ENCODE results near the gene ZNF487. TPM values are rescaled to one million over a fixed set of nuclear protein-coding genes. Genes with fewer than 3 reads are reported as not detected.
"Not testable (repeated sequence)": the region's sequence is repeated elsewhere in the genome, so short reads cannot be mapped to it uniquely, and the experiment has no call there.

The ZNF487 gene
- polyA plus RNA-seq, 1 donor: 13.7 TPM

DNA sequence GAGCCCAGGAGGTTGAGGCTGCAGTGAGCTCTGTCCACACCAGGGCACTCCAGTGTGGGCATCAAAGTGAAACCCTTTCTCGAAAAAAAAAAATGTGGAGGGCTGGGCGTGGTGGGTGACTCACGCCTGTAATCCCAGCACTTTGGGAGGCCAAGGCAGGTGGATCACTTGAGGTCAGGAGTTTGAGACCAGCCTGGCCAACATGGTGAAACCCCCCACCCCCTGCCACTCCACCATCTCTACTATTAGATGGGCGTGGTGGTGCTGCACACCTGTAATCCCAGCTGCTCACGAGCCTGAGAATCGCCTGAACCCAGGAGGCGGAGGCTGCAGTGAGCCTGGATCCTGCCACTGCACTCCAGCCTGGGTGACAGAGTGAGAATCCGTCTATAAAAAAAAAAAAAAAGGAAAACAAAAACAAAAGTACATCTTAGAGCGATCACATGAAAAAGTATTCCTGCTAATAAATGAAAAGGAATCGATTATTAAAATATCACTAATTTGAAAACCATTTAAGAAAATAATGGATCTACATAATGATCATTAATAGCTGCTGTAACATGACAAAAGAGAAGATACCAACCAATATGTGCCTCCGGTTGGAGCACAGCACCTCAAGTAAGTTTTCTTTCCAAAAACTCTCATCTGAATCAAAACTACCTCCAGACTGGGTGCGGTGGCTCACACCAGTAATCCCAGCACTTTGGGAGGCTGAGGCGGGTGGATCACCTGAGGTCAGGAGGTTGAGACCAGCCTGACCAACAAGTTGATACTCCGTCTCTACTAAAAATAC is 32.8 kb upstream of the ZNF487 start:
- no peak for DNase-seq

DNA sequence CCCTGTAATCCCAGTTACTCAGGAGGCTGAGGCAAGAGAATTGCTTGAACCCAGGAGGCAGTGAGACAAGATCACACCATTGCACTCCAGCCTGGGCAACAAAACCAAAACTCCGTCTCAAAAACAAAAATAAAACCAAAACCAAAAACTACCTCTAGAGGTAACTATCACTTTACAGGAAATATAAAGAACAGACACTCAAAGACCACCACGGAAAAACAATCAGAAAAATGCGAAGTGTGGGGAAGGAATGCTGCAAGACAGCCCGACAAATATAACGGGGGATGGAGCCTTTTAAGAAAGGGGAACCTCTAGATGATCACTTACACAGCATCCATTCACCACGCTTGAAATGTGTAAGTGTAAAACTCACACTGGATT is 32.2 kb upstream of the ZNF487 start:
- no peak for DNase-seq

DNA sequence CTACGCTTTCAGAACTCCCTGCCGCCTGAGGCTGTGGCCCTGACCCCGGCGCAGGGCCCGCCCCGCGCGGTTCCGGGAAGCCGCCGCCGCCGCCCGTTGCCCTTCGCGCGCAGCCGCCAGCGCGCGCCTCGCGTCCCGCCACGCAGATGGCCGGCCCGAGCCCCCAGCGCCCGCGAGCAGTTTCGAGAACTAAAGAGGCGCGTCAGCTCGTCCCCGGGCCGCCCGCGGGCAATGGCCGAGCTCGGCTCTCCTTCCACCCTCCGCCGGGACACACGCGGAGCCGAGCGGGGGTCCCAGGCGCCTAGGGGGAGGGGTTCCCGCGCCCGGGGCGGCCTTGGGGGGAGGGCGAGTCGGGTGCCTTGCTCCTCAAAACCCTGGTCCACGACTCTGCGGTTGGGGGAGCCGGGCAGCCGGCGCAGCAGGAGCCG is 29.7 kb upstream of the ZNF487 start:
- no peak for DNase-seq

DNA sequence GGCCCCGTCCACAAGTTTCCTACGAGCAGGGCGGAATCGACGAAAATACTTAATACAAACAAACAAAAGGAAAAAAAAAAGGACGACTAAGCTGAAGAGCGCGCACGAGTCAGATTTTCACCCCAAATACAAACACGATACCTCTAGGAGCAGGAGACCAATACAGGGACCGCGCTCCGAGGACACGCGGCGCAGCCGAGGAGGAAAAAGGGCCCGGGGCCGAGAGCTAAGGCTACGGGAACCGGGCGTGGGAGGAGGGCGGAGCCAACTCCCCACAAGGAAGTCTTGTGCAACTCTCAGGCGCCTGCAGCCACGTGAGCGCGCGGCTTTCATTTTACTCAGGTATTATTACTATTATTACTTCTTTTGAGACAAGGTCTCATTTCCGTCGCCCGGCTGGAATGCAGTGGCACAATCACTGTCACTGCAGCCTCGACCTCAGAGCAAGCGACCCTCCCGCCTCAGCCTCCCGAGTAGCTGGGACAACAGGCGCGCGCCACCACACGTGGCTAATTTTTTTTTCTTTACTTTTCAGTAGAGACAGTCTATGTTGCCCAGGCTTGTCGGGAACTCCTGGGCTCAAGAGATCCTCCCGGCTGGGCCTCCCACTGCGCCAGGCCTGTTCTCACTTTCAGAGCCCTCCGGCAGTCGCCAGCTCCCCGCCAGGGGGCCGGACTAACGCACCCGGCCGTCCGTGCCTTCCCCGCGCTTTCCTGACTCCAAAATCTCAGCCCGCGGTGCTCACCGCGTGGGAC is 29.2 kb upstream of the ZNF487 start:
- DNase-seq: peak; percentile 86

DNA sequence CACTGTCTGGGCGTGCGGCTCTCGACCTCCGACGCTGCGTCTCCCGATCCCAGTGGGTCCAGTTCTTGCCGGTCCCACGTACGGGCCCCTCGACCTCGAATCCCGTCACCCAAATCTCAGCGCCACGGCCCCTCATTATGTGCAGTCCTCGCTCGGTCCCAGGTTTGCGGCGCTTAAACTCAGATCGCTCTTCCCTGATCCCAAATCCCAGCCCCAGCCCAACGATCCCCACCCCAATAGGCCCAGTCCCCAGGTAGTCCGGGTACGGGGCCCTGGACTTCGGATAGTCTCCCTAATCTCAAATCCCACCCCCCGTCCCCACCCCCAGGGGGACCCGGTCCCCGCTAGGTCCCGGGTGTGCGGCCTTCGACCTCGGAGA is 28.6 kb upstream of the ZNF487 start:
- no peak for DNase-seq

DNA sequence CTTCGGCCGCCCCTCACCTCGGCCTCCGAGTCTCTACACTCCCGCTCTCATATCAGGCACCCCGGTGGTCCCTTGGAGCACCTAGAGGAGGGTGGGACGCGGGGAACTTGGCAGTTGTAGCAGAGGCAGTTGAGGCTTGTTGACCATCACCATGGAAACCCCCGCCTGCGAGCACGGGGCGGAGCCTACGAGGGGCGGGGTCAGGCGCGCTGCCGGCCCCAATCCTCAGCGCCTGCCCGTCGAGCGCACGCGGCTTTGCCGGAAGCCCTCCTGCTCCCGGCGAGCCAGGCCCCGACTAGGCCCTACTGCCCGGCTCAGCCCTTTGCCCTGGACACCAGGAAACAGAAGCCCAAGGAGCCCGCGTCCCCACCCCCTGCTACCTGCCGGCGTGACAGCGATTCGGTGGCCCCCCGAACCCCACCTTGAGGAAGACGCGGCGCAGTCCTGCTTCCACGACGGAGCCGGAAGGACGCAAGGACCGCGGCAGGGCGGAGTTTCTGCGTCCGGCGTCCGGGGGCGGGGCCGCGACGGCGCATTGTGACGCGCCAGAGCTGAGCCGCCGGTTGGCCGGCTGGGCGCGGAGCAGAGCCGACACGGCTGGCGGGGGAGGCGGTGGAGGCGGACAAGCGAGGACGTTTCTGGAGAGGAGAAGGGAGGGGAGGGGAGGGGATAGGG is 28.1 kb upstream of the ZNF487 start, which contains the start of gene HNRNPF:
Gene HNRNPF (minus strand): TSS at position 477 of the 675 bp plus-strand sequence. CDS start 21,302 bp downstream, outside the sequence.
- peak; percentile 94 for DNase-seq

DNA sequence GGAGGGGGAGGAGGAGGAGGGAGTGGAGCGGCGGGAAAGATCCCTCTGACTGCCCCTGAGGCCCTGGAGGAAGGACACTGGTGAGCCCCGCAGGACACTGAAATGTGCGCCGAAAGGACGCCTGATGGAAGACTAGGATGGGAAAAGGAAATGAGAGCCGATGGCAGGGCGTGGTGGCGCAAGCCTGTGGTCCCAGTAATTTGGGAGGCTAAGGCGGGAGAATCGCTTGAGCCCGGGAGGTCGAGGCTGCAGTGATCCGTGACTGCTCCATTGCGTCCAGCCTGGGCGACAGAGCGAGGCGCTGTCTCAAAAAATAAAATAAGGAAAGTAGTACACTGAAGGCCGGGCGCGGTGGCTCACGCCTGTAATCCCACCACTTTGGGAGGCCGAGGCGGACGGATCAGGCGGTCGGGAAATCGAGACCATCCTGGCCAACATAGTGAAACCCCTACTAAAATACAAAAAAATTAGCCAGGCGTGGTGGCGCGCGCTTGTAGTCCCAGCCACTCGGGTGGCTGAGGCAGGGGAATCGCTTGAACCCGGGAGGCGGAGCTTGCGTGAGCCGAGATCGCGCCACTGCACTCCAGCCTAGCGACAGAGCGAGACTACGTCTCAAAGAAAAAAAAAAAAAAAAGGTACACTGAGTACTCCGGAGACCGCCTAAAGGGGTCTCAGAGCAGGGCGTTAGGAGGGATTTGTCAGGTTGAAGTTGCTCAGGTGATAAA is 27.4 kb upstream of the ZNF487 start:
- DNase-seq: peak; percentile 60

DNA sequence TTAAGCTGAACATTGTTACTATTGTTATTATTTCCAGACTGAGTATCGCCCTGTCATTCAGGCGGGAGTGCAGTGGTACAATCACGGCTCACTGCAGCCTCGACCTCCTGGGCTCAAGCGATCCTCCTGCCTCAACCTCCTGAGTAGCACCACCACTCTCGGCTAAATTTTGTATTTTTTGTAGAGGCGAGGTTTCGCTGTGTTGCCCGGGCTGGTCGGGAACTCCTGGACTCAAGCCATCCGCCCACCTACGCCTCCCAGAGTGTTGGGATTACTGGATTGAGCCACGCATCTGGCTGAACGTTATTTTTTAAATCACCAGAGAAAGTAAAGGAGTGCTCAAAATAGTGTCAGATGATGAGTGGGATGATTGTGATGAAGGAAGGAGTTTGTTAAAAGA is 26.6 kb upstream of the ZNF487 start:
- no peak for DNase-seq

DNA sequence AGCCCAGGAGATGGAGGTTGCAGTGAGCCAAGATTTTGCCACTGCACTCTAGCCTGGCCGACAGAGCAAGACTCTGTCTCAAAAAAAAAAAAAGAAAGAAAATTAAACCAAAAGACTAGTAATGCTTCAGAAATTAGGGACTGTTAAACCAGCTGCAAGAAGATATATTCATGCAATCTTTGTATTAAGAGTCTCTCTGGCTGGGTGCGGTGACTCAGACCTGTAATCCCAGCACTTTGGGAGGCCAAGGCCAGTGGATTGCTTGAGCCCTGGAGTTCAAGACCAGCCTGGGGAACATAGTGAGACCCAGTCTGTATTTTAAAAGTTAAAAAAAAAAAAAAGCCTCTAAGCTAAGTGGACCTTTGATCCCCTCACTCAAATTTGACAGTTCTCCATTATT is 25.4 kb upstream of the ZNF487 start:
- DNase-seq: no peak

DNA sequence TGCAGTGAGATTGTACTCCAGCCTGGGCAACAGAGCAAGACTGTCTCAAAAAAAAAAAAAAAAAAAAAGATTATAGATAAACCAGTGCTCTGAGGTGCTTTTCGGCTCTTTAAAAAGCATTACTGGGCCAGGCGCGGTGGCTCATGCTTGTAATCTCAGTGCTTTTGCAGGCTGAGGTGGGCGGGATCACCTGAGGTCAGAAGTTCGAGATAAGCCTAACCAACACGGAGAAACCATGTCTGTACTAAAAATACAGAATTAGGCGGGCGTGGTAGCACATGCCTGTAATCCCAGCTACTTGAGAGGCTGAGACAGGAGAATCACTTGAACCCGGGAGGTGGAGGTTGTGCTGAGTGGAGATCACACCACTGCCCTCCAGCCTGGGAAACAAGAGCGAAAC is 21.4 kb upstream of the ZNF487 start:
- DNase-seq: no peak

DNA sequence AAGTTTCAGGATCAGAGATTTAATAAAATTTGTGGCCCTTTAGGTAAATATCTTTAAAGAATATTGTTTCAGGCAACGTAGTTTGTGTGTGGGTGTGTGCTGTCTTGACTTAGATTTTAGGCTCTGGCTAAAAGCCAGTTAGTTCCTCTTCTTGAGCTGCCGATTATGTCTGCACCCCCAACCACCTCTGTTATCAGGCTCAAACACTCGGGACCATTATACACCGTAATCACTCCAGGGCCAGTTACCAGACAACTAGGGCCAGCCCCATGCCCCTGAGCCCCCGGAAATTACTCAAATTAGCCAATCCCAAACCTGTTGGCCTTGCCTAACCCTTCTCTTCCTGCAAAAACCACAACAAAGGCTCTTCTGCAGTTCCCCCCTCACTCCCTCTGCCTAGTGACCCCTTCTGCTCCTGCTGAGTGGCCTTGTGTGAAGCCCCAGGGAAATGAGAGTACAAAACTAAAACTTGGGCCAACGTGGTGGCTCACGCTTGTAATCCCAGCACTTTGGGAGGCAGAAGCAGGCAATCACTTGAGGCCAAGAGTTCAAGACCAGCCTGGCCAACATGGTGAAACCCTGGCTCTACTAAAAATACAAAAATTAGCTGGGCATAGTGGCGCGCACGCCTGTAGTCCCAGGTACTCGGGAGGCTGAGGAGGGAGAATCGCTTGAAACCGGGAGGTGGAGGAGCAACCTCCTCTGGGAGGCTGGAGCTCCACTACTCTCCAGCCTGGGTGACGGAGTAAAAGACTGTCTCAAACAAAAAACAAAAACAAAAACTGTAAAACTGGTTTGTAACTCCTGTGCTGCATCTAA is 18.8 kb upstream of the ZNF487 start:
- DNase-seq: no peak

DNA sequence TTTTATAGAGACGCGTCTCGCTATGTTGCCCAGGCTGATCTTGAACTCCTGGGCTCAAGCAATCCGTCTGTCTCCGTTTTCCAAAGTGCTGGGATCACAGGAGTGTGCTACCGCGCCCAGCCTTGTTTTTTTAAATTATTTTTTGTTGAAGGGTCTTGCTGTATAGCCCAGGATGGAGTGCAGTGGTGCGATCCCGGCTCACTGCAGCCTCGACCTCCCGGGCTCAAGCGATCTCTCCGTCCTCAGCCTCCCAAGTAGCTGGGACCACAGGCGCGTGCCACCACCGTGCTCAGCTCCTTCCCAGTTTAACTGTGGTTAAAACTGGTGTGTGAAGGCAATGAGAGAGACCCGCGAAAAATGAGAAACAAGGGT is 16.9 kb upstream of the ZNF487 start:
- no peak for DNase-seq

DNA sequence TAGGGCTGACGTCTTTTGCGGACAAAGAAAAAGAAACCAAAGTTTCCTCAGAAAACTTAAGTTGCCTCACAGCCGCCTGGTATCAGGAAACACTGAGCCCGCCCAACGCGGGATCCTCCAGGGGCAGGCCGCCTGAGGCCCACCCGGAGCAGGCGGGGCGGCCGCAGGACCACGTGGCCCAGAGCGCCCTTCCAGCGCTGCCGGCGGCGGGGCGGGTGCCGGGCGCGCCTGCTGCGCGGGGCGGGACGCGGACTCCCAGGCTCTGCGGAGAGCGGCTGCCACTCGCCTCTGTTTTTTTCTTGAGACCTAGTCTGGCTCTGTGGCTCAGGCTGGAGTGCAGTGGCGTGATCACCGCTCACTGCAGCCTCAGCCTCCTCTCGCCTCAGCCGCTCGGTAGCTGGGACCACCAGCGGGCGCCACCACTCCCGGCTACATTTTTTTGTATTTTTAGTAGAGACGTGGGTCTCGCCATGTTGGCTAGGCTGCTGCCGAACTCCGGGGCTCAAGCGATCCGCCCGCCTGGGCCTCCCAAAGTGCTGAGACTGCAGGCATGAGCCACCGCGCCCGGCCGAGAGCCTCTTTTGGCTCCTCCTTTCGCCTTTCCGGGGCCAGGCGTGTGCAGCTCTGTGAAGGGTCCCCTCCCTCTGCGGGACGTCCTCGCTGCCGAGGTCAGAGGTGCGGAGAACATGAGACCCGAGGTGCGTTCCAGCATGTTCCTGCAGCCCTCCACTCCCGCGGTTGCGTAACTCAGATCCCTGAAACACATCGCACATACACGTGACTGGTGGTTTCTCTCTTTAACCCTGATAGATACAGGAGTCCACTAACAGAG is 16.3 kb upstream of the ZNF487 start:
- DNase-seq: peak; percentile 78

DNA sequence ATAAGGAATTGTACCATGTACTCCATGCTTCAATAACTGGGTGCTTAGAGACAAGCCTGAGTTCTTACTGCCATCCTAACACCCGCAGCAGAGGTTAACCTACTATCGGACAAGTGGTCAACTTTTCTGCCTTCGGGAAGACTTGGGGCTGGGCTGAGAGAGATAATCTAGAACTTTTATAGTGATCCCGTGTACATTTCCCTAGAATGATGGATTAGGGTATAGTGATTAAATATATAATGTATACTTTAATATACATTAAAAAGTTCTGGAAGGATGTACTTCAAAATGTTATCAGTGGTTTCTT is 15.8 kb upstream of the ZNF487 start:
- no peak for DNase-seq

DNA sequence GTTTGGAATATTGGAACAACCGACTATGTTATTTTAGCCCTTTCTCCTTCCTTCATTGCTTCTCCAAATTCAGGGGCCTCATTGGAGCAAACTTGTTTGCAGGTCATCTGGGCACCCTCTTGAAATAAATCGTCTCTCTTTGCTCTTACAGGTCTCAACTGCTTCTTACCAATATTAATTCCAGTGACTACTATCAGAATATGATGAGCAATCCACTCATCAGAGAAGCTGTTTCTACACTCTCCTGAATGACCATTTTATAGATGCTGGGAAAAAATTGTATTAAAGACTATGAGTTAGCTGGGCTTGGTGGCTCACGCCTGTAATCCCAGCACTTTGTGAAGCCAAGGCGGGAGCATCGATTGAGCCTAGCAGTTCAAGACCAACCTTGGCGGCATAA is 15.4 kb upstream of the ZNF487 start:
- no peak for DNase-seq

DNA sequence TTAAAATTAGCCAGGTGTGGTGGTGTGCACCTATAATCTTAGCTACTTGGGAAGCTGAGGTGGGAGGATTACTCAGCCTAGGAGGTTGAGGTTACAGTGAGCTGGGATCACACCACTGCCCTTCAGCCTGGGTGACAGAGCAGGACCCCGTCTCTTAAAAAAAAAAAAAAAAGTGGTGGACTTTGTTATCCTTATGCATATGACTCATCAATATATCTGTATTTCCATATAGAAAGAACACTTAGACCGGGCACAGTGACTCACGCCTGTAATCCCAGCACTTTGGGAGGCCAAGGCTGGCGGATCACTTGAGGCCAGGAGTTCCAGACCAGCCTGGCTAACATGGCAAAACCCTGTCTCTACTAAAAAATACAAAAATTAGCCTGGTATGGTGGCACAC is 15.0 kb upstream of the ZNF487 start:
- not testable (repeated sequence) for DNase-seq

DNA sequence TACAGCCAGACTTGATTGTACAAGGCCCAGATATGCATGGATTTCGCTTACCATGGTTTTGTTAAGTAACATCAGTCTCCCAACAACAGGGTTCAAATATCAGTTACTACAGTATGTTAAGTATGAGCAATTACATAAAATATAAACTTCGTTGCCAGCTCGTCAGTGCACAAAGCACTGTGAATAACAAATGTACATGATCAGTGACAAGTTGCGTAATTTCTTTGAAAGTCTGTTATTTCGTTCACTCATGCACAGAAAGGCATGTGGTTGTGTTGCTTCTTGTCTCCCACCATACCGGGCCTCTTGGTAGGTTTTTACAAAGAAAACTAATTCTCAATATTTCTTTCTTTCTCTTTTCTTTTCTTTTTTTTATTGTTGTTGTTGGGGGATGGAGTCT is 12.5 kb upstream of the ZNF487 start:
- DNase-seq: no peak

DNA sequence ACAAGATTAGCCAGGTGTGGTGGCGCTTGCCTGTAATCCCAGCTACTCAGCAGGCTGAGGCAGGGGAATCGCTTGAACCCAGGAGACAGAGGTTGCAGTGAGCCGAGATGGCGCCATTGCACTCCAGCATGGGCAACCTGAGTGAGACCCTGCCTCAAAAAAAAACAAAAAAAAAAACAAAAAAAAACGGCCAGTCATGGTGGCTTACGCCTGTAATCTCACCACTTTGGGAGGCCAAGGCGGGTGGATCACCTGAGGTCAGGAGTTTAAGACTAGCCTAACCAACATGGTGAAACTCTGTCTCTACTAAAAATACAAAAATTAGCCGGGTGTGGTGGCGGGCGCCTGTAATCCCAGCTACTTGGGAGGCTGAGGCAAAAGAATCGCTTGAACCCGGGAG is 10.4 kb upstream of the ZNF487 start:
- DNase-seq: not testable (repeated sequence)

DNA sequence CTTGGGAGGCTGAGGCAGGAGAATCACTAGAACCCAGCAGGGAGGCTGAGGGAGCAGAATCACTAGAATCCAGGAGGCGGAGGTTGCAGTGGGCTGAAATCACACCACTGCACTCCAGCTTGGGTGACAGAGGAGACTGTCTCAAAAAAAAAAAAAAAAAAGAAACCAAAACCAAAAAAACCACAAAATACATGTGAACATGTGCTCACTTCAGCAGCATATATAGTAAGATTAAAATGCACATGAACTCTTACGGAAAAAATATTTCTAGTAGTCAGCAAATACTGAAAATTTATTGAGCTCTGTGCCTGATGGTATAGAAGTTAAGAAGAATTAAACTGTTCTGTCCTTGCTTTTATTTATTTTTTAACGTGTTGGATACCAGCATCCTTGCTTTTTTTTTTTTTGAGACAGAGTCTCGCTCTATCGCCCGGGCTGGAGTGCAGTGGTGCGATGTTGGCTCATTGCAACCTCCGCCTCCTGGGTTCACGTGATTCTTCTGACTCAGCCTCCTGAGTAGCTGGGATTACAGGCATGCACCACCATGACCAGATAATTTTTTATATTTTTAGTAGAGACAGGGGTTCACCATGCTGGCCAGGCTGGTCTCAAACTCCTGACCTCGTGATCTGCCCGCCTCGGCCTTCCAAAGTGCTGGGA is 9.6 kb upstream of the ZNF487 start:
- no peak for DNase-seq
